ENCODE results near the gene MBOAT2. TPM values are rescaled to one million over a fixed set of nuclear protein-coding genes. Genes with fewer than 3 reads are reported as not detected.

The MBOAT2 gene
- polyA plus RNA-seq, 1 donor from 2014 or later, result 205 TPM

DNA sequence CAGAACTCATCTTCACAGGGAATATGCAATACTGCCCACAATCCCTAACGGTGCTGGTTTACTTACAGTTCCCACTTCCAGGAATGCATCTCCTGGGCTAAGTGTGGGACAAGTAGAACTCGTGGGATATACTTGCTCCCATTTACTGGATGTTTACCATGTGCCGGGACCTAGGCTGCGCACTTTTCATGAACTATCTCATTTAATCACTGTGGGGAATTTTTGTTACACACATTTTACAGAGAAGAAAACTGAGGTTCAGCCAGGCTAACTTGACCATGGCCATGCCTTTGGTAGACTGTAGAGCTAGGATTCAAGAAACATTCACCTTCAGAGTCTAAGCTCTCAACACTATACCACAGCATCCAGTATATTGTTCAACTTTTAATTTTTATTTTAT lies 24.4 kb upstream of the MBOAT2 start:
- TF ChIP-seq EZH2 (IDR thresholded peaks at IDR 0.05; ENCODE audit: borderline replicate concordance, insufficient read depth, low read length, poor library complexity, severe bottlenecking), result no peak
- no peak for TF ChIP-seq RAD21 (conservative IDR thresholded peaks at IDR 0.05)
- TF ChIP-seq MXI1 (conservative IDR thresholded peaks at IDR 0.05; ENCODE audit: poor library complexity, severe bottlenecking), result no peak
- TF ChIP-seq, protein P1, sequence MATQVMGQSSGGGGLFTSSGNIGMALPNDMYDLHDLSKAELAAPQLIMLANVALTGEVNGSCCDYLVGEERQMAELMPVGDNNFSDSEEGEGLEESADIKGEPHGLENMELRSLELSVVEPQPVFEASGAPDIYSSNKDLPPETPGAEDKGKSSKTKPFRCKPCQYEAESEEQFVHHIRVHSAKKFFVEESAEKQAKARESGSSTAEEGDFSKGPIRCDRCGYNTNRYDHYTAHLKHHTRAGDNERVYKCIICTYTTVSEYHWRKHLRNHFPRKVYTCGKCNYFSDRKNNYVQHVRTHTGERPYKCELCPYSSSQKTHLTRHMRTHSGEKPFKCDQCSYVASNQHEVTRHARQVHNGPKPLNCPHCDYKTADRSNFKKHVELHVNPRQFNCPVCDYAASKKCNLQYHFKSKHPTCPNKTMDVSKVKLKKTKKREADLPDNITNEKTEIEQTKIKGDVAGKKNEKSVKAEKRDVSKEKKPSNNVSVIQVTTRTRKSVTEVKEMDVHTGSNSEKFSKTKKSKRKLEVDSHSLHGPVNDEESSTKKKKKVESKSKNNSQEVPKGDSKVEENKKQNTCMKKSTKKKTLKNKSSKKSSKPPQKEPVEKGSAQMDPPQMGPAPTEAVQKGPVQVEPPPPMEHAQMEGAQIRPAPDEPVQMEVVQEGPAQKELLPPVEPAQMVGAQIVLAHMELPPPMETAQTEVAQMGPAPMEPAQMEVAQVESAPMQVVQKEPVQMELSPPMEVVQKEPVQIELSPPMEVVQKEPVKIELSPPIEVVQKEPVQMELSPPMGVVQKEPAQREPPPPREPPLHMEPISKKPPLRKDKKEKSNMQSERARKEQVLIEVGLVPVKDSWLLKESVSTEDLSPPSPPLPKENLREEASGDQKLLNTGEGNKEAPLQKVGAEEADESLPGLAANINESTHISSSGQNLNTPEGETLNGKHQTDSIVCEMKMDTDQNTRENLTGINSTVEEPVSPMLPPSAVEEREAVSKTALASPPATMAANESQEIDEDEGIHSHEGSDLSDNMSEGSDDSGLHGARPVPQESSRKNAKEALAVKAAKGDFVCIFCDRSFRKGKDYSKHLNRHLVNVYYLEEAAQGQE (IDR thresholded peaks at IDR 0.05; ENCODE audit: borderline replicate concordance), result no peak
- no peak for TF ChIP-seq TAF1 (IDR thresholded peaks at IDR 0.05; ENCODE audit: low read depth)
- no peak for TF ChIP-seq EP300 (conservative IDR thresholded peaks at IDR 0.05; ENCODE audit: poor library complexity, severe bottlenecking)
- no peak for TF ChIP-seq SMC3 (conservative IDR thresholded peaks at IDR 0.05; ENCODE audit: poor library complexity)
- TF ChIP-seq, protein P2, sequence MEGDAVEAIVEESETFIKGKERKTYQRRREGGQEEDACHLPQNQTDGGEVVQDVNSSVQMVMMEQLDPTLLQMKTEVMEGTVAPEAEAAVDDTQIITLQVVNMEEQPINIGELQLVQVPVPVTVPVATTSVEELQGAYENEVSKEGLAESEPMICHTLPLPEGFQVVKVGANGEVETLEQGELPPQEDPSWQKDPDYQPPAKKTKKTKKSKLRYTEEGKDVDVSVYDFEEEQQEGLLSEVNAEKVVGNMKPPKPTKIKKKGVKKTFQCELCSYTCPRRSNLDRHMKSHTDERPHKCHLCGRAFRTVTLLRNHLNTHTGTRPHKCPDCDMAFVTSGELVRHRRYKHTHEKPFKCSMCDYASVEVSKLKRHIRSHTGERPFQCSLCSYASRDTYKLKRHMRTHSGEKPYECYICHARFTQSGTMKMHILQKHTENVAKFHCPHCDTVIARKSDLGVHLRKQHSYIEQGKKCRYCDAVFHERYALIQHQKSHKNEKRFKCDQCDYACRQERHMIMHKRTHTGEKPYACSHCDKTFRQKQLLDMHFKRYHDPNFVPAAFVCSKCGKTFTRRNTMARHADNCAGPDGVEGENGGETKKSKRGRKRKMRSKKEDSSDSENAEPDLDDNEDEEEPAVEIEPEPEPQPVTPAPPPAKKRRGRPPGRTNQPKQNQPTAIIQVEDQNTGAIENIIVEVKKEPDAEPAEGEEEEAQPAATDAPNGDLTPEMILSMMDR (IDR thresholded peaks at IDR 0.05; ENCODE audit: poor library complexity, severe bottlenecking), result no peak
- no peak for TF ChIP-seq POLR2AphosphoS5 (IDR thresholded peaks at IDR 0.05)
- H3K27ac ChIP-seq (ENCODE audit: low read length), result no peak overlapping the region
- H3K9me3 ChIP-seq (ENCODE audit: low read length), result no peaks in the 10 kb centered on the region
- H3F3A ChIP-seq (ENCODE audit: insufficient read depth, low read length, poor library complexity, severe bottlenecking), result no peaks in the 10 kb centered on the region
- H3K27me3 ChIP-seq (ENCODE audit: insufficient read depth, low read depth, low read length), result no peaks in the 10 kb centered on the region
- H3K79me2 ChIP-seq (replicated peaks; ENCODE audit: insufficient read depth, low read length), result no peaks in the 10 kb centered on the region
- H3K9ac ChIP-seq (ENCODE audit: low read length), result no peak overlapping the region
- H3K36me3 ChIP-seq (ENCODE audit: insufficient read depth, low read length), result no peaks in the 10 kb centered on the region
- no peak overlapping the region for H2AFZ ChIP-seq (ENCODE audit: low read depth, low read length)
- no peak overlapping the region for H3K4me3 ChIP-seq (ENCODE audit: low read length)
- H3K4me2 ChIP-seq (ENCODE audit: low read length), result no peak overlapping the region
- no peaks in the 10 kb centered on the region for H3K9me2 ChIP-seq (ENCODE audit: insufficient read depth, low read length)
- H4K20me1 ChIP-seq (ENCODE audit: insufficient read depth), result no peaks in the 10 kb centered on the region

DNA sequence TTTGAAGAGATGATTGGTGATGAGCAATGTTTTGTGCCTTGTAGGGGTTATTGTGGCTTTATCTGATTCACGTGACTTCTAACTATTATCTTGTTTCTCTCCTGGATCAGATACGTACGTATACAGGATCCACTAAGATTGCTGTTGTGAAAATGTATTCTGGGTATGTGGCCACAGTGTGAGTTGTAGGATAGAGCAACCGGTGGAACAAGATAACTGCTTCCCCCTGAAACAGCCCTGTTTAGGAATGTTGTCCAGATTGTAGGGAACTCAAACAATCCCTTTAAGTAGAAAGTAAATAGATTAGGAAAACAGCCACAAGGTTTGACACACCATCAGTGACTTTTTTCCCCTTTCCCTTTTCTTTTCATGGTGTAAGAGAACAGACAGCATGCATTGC lies 22.3 kb upstream of the MBOAT2 start:
- no peaks in the 10 kb centered on the region for H3K9me2 ChIP-seq (ENCODE audit: insufficient read depth, low read length)
- no peaks in the 10 kb centered on the region for H3K79me2 ChIP-seq (replicated peaks; ENCODE audit: insufficient read depth, low read length)
- H3K4me2 ChIP-seq (ENCODE audit: low read length), result no peak overlapping the region
- no peak for TF ChIP-seq MXI1 (conservative IDR thresholded peaks at IDR 0.05; ENCODE audit: poor library complexity, severe bottlenecking)
- TF ChIP-seq EP300 (conservative IDR thresholded peaks at IDR 0.05; ENCODE audit: poor library complexity, severe bottlenecking), result no peak
- TF ChIP-seq SMC3 (conservative IDR thresholded peaks at IDR 0.05; ENCODE audit: poor library complexity), result no peak
- TF ChIP-seq TAF1 (IDR thresholded peaks at IDR 0.05; ENCODE audit: low read depth), result no peak
- TF ChIP-seq, protein P1 (IDR thresholded peaks at IDR 0.05; ENCODE audit: borderline replicate concordance), result no peak
- TF ChIP-seq POLR2AphosphoS5 (IDR thresholded peaks at IDR 0.05), result no peak
- TF ChIP-seq RAD21 (conservative IDR thresholded peaks at IDR 0.05), result no peak
- no peak for TF ChIP-seq EZH2 (IDR thresholded peaks at IDR 0.05; ENCODE audit: borderline replicate concordance, insufficient read depth, low read length, poor library complexity, severe bottlenecking)
- TF ChIP-seq, protein P2 (IDR thresholded peaks at IDR 0.05; ENCODE audit: poor library complexity, severe bottlenecking), result no peak
- H3K9me3 ChIP-seq (ENCODE audit: low read length), result no peaks in the 10 kb centered on the region
- H3K36me3 ChIP-seq (ENCODE audit: insufficient read depth, low read length), result no peaks in the 10 kb centered on the region
- H3K4me3 ChIP-seq (ENCODE audit: low read length), result no peak overlapping the region
- no peak overlapping the region for H3K27ac ChIP-seq (ENCODE audit: low read length)
- H4K20me1 ChIP-seq (ENCODE audit: insufficient read depth), result no peaks in the 10 kb centered on the region
- no peak overlapping the region for H2AFZ ChIP-seq (ENCODE audit: low read depth, low read length)
- no peak overlapping the region for H3K9ac ChIP-seq (ENCODE audit: low read length)
- H3K27me3 ChIP-seq (ENCODE audit: insufficient read depth, low read depth, low read length), result no peaks in the 10 kb centered on the region
- H3F3A ChIP-seq (ENCODE audit: insufficient read depth, low read length, poor library complexity, severe bottlenecking), result no peaks in the 10 kb centered on the region
